DND-41 (cell line): ENCODE measurements around the gene FSD2.

Experiments
- ATAC-seq: fragments of 200-7000 bp; cut with Tn5 transposase; 3 replicates; pipeline ENCODE4 v1.9.1; 2021; ENCODE audit warnings: low read depth; ENCODE audit not compliant: insufficient read depth
- DNase-seq: peaks from one replicate; pipeline ENCODE4 v3.0.0-alpha.2; 2020
- H2AFZ ChIP-seq: 2 replicates; pipeline ENCODE4 v1.6.0; 2012; ENCODE audit warnings: low read depth, low read length
- H3K27ac ChIP-seq: 2 replicates; pipeline ENCODE4 v1.5.1; 2012; ENCODE audit warnings: low read length, inconsistent platforms
- H3K27me3 ChIP-seq: fragments of 200-600 bp; sonication (generic); 2 replicates; pipeline ENCODE4 v1.6.0; 2012; ENCODE audit warnings: low read length, mild to moderate bottlenecking, inconsistent platforms; ENCODE audit not compliant: insufficient read depth, poor library complexity
- H3K36me3 ChIP-seq: 2 replicates; pipeline ENCODE4 v1.5.1; 2012; ENCODE audit warnings: low read length, inconsistent platforms; ENCODE audit not compliant: insufficient read depth
- H3K4me1 ChIP-seq: 2 replicates; pipeline ENCODE4 v1.5.1; 2012; ENCODE audit warnings: mild to moderate bottlenecking, low read length; ENCODE audit not compliant: insufficient read depth
- H3K4me2 ChIP-seq: 2 replicates; pipeline ENCODE4 v1.6.0; 2012; ENCODE audit warnings: mild to moderate bottlenecking, moderate library complexity, low read length, inconsistent platforms; ENCODE audit not compliant: insufficient read depth
- H3K4me3 ChIP-seq, 2 experiments: fragments of 200-600 bp in 1 of 2; shearing (Covaris generic) in 1 of 2; 2 replicates each; pipeline ENCODE4 v1.5.1; 2012 to 2016; ENCODE audit warnings: inconsistent platforms in 2 of 2, low read length in 2 of 2, mild to moderate bottlenecking in 2 of 2, low read depth in 1 of 2, moderate library complexity in 1 of 2
- H3K79me2 ChIP-seq: 2 replicates; pipeline ENCODE4 v1.6.0; 2012; ENCODE audit warnings: low read length, inconsistent platforms; ENCODE audit not compliant: insufficient read depth
- H3K9ac ChIP-seq: 2 replicates; pipeline ENCODE4 v1.6.0; 2012; ENCODE audit warnings: low read depth, mild to moderate bottlenecking, inconsistent platforms, low read length, moderate library complexity
- H3K9me3 ChIP-seq: 2 replicates; pipeline ENCODE4 v1.5.1; 2012; ENCODE audit warnings: low read length, moderate library complexity, mild to moderate bottlenecking, inconsistent platforms; ENCODE audit not compliant: insufficient read depth, severe bottlenecking
- H4K20me1 ChIP-seq: 2 replicates; pipeline ENCODE4 v1.6.0; 2012; ENCODE audit warnings: low read length; ENCODE audit not compliant: insufficient read depth
- CTCF ChIP-seq: IDR thresholded peaks from 2 replicates; pipeline ENCODE4 v1.5.1; 2012; ENCODE audit warnings: borderline replicate concordance, low read length, moderate library complexity, mild to moderate bottlenecking; ENCODE audit not compliant: poor library complexity, severe bottlenecking; ENCODE audit errors: extremely low read depth
- EZH2 ChIP-seq: IDR thresholded peaks from 3 replicates; pipeline ENCODE4 v1.6.1; 2012; ENCODE audit warnings: borderline replicate concordance, low read depth, mild to moderate bottlenecking, moderate library complexity, low read length, inconsistent platforms; ENCODE audit not compliant: severe bottlenecking

The FSD2 gene

DNA sequence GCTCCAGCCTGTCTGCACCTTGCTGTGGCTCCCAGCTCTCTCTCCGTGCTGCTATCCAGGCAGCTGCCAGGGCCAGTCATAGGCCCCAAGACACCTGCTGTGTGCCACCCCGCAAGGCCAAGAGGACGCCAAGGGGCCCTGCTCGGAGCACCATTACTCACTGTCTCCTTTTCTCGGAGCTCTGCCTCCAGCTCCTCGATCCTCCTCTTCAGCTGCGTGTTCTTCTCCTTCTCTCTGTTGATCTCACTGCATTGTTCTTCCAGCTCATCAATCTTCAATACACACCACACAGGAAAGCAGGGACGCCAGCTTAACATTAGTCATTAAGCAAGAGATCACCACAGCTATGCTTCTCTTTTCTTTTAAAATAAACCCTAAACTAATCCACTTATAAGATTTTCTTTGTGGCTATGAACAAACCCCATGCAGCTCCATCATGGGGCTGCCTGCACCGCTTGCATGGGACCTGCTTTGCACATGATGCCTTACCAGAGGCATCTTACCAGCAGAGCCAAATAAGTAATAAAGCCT lies 46.2 kb upstream of the FSD2 start:
- no peak for DNase-seq
- Histone ChIP-seq H2AFZ (peak overlapping the region; percentile 82; the same call in 1 of the 2 replicates), H3K36me3 (no peaks in the 10 kb centered on the region), H3K9me3 (no peaks in the 10 kb centered on the region), H3K4me3 (no peak overlapping the region), H3K9ac (peak overlapping the region; percentile 45), H3K4me1 (peaks cover 31% of the 10 kb centered on the region), H3K79me2 (no peaks in the 10 kb centered on the region), H3K4me2 (peak overlapping the region; percentile 88; the same call in 1 of the 2 replicates), H3K27me3 (no peaks in the 10 kb centered on the region), H4K20me1 (no peaks in the 10 kb centered on the region), H3K27ac (peak overlapping the region; percentile 84)
- TF ChIP-seq EZH2 (no peak), CTCF (no peak)
- ATAC-seq = no peak

DNA sequence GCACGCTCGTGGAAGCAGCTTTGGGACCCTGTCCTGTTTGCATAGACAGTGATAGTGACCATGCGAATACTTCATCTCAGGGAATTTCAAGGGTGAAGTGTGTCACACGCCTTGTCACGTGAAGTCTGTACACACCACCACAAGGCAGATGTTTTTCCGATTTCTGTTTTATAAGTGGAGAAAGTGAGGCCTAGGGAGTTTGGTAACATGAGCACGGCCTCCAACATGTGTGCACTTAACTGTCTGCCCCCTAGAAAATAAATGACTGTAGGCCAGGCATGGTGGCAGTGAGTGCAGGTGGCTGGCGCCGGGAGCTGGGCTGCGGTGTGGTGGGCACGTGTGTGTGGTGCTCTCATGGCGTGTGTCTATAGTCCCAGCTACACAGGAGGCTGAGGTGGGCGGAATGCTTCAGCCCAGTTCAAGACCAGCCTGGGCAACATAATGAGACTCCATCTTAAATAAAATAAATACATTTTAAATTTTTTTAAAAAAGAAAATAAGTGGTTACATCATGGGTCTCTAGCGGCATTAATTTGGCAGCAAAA lies 45.5 kb upstream of the FSD2 start:
- H3K9ac ChIP-seq = no peak overlapping the region

GRCh38 chr15:82850731-82851130 lies 44.9 kb upstream of the FSD2 start:
- TF ChIP-seq CTCF = no peak
- no peak for TF ChIP-seq EZH2
- Histone ChIP-seq H3K9me3 (no peaks in the 10 kb centered on the region), H2AFZ (no peak overlapping the region), H3K4me3 (no peak overlapping the region), H3K79me2 (no peaks in the 10 kb centered on the region), H3K9ac (no peak overlapping the region), H3K36me3 (no peaks in the 10 kb centered on the region), H4K20me1 (no peaks in the 10 kb centered on the region), H3K27ac (no peak overlapping the region), H3K4me2 (no peak overlapping the region), H3K27me3 (no peaks in the 10 kb centered on the region), H3K4me1 (peaks cover 27% of the 10 kb centered on the region)
- ATAC-seq (no peak), DNase-seq (no peak)

More for the DNA sequence above, 45.5 kb upstream of the FSD2 start:
- no peak overlapping the region for H3K27ac ChIP-seq
- H3K4me3 ChIP-seq = no peak overlapping the region
- peaks cover 31% of the 10 kb centered on the region for H3K4me1 ChIP-seq
- no peak for TF ChIP-seq CTCF
- no peak for TF ChIP-seq EZH2
- DNase-seq = no peak
- ATAC-seq = no peak
- H2AFZ ChIP-seq = no peak overlapping the region
- no peaks in the 10 kb centered on the region for H3K9me3 ChIP-seq
- H4K20me1 ChIP-seq = no peaks in the 10 kb centered on the region
- H3K4me2 ChIP-seq = no peak overlapping the region
- no peaks in the 10 kb centered on the region for H3K36me3 ChIP-seq
- H3K27me3 ChIP-seq = no peaks in the 10 kb centered on the region
- H3K79me2 ChIP-seq = no peaks in the 10 kb centered on the region
